ENCODE data around the gene LHX3. TPM values are rescaled to one million over a fixed set of nuclear protein-coding genes. Genes with fewer than 3 reads are reported as not detected.

Gene LHX3
- total RNA-seq, 1 donor from 2014 or later = not detected

- no peak overlapping the region for H3K4me3 Mint-ChIP-seq
- H3K36me3 Mint-ChIP-seq = no peaks in the 10 kb centered on the region
- peaks cover 3% of the 10 kb centered on the region for H3K9me3 Mint-ChIP-seq
- peaks cover 12% of the 10 kb centered on the region for H3K27me3 Mint-ChIP-seq (ENCODE audit: low read depth)
- H3K4me1 Mint-ChIP-seq = peaks cover 9% of the 10 kb centered on the region
- no peak for TF ChIP-seq CTCF (IDR thresholded peaks at IDR 0.05; ENCODE audit: unreplicated experiment)
- DNase-seq (ENCODE audit: low spot score in 2 of 2, unreplicated experiment in 2 of 2) = no peak
- H3K27ac Mint-ChIP-seq = no peak overlapping the region
Observed at GRCh38 chr9:136171801-136172411, 33.0 kb downstream of the LHX3 start.

- no peak overlapping the region for H3K27ac Mint-ChIP-seq
- TF ChIP-seq CTCF (IDR thresholded peaks at IDR 0.05; ENCODE audit: unreplicated experiment) = no peak
- DNase-seq (ENCODE audit: low spot score in 2 of 2, unreplicated experiment in 2 of 2) = no peak
Observed at GRCh38 chr9:136171009-136171800, 33.7 kb downstream of the LHX3 start.

GRCh38 chr9:136170006-136170901 is 34.7 kb downstream of the LHX3 start:
- H3K36me3 Mint-ChIP-seq = no peaks in the 10 kb centered on the region
- DNase-seq (ENCODE audit: low spot score in 2 of 2, unreplicated experiment in 2 of 2) = no peak

More at GRCh38 chr9:136171009-136171800, 33.7 kb downstream of the LHX3 start:
- Mint-ChIP-seq H3K4me1 (peaks cover 9% of the 10 kb centered on the region), H3K9me3 (peaks cover 7% of the 10 kb centered on the region), H3K36me3 (no peaks in the 10 kb centered on the region), H3K4me3 (no peak overlapping the region), H3K27me3 (ENCODE audit: low read depth) (peaks cover 15% of the 10 kb centered on the region)

GRCh38 chr9:136169495-136169894 is 35.4 kb downstream of the LHX3 start:
- no peak for DNase-seq (ENCODE audit: low spot score in 2 of 2, unreplicated experiment in 2 of 2)
- peaks cover 17% of the 10 kb centered on the region for H3K9me3 Mint-ChIP-seq
- no peak for TF ChIP-seq CTCF (IDR thresholded peaks at IDR 0.05; ENCODE audit: unreplicated experiment)
- no peak overlapping the region for H3K27ac Mint-ChIP-seq
- H3K27me3 Mint-ChIP-seq (ENCODE audit: low read depth) = peaks cover 19% of the 10 kb centered on the region
- H3K4me3 Mint-ChIP-seq = no peak overlapping the region
- H3K4me1 Mint-ChIP-seq = peaks cover 9% of the 10 kb centered on the region
- H3K36me3 Mint-ChIP-seq = no peaks in the 10 kb centered on the region

More at GRCh38 chr9:136170006-136170901, 34.7 kb downstream of the LHX3 start:
- H3K4me1 Mint-ChIP-seq = peaks cover 9% of the 10 kb centered on the region
- H3K9me3 Mint-ChIP-seq = peaks cover 13% of the 10 kb centered on the region
- H3K4me3 Mint-ChIP-seq = no peak overlapping the region
- no peak for TF ChIP-seq CTCF (IDR thresholded peaks at IDR 0.05; ENCODE audit: unreplicated experiment)
- peaks cover 15% of the 10 kb centered on the region for H3K27me3 Mint-ChIP-seq (ENCODE audit: low read depth)
- H3K27ac Mint-ChIP-seq = no peak overlapping the region

- no peak overlapping the region for H3K4me3 Mint-ChIP-seq
- peaks cover 23% of the 10 kb centered on the region for H3K27me3 Mint-ChIP-seq (ENCODE audit: low read depth)
- TF ChIP-seq CTCF (IDR thresholded peaks at IDR 0.05; ENCODE audit: unreplicated experiment) = no peak
- H3K27ac Mint-ChIP-seq = no peak overlapping the region
- H3K4me1 Mint-ChIP-seq = no peaks in the 10 kb centered on the region
- DNase-seq (ENCODE audit: low spot score in 2 of 2, unreplicated experiment in 2 of 2) = no peak
- no peaks in the 10 kb centered on the region for H3K36me3 Mint-ChIP-seq
- peaks cover 23% of the 10 kb centered on the region for H3K9me3 Mint-ChIP-seq
Observed at GRCh38 chr9:136163248-136163850, 41.6 kb downstream of the LHX3 start.
